GM10847 (cell line): ENCODE measurements around the gene ATG13.

Experiments used
- POLR2A ChIP-seq: IDR thresholded peaks from 2 replicates; pipeline ENCODE4 v1.6.1; 2011; ENCODE audit not compliant: insufficient read length; ENCODE audit errors: extremely low read depth

Gene ATG13

DNA sequence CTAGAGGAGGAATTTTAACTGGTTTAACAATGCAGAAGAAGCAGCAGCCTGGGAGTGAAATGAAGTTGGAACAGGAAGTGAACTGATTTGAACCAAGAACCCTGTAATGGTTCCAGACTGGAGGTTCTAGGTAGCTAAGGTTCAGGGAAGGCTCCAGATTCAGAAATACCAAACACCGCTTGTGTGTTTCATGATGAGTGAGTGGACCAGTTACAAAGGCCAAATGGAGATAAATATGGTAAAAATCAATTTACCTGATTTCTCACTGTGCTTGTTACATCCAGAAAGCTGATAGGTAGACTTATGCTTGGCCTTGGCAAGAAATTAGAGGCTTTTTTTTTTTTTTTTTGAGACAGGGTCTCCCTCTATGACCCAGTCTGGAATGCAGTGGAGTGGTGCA is 12.9 kb downstream of the ATG13 start:
- TF ChIP-seq POLR2A: no peak

GRCh38 chr11:46631676-46632075 is 14.3 kb downstream of the ATG13 start:
- no peak for TF ChIP-seq POLR2A

GRCh38 chr11:46632502-46632901 is 15.1 kb downstream of the ATG13 start:
- TF ChIP-seq POLR2A: no peak

DNA sequence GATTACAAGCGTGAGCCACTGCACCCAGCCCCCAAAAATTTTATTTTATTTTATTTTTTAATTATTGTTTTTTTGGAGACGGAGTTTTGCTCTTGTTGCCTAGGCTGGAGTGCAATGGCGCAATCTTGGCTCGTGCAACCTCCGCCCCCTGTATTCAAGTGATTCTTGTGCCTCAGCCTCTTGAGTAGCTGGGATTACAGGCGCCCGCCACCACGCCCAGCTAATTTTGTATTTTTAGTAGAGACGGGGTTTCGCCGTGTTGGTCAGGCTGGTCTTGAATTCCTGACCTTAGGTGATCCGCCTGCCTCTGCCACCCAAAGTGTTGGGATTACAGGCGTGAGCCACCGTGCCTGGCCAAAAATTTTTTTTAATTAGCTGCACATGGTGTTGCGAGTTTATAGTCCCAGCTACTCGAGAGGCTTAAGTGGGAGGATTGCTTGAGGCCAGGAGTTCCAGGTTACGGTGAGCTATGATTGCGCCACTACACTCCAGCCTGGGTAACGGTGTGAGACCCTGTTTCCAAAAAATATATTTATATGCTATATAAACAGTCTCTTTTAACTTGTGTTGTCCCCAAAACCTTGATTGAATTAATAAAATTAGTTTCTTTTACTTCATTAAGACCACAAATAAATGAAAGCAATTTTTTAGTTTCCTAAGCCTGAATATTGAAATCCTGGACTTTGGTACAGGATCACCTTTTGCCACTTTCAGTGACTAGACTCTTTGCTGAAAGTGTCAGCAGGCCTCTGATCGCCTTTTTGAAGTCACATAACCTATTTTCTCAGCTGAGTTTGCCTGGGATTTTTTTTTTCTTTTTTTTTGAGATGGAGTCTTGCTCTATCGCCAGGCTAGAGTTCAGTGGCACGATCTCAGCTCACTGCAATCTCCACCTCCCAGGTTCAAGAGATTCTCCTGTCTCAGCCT is 16.2 kb downstream of the ATG13 start:
- no peak for TF ChIP-seq POLR2A

DNA sequence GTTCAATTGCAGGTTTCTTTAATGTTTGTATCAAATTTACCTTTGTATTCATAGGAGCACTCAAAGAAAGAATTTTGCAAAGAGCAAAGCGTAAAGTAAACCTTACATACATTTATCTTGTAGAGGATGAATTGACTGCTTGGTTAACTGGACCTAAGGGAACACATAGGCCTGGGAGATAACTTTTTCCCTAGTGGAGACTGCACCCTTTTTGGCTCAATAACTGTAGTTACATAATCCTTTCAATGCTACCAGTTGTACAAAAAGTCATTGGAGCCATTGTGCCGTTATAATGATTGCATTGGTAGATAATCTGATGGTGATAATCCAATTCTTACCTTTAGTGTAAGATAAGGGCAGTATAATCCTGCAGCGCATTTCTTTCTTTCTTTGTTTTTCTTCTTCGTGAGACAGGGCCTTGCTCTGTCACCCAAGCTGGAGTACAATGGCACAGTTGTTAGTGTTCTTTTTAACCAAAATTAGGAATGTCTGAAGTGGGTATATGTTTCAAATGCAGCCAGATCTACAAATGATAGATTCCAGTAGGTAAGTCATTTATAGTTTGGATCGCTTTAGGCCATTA is 18.3 kb downstream of the ATG13 start:
- no peak for TF ChIP-seq POLR2A

DNA sequence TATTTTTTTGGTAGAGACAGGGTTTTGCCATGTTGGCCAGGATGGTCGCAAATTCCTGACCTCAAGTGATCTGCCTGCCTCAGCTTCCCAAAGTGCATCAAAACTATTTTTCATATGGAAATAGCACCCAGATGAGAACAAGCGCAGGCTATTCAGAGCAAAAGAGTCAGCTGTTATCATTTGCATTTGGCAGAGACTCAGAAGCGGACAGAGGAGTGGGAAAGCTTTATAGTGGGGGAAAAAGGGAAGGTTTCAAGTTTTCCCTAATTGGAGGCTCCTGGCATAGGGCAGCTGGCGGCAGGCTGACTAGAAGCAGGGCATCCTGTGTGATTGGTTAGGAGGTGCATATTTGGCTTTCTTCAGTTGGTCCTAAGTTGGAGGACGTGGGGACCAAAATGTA is 20.2 kb downstream of the ATG13 start:
- no peak for TF ChIP-seq POLR2A

DNA sequence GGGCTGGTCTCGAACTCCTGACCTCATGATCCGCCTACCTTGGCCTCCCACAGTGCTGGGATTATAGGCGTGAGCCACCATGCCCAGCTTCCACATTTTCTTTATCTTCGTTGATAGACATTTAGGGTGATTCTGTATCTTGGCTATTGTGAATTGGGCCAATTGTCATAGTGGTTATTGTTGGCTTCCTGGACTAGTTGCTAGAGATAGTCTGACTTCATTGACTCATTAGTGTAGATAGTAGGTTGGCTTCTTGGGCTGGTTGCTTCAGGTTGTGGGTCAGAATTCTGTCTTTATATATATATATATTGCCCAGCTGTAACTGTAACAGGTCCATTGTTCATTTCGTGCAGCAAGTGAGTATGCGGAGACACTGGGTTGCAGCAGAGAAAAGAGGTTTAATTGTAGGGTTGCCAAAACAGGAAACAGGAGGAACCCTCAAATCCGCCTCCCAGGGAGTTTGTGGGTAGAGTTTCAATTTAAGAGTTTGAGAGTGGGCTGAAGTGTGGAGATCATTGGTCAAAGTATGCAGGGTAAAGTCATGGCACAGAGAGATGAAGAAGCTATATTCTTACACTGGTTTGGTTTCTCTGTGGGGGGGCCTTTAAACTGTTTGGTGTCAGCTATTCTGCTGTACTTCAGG is 22.0 kb downstream of the ATG13 start:
- TF ChIP-seq POLR2A: no peak

DNA sequence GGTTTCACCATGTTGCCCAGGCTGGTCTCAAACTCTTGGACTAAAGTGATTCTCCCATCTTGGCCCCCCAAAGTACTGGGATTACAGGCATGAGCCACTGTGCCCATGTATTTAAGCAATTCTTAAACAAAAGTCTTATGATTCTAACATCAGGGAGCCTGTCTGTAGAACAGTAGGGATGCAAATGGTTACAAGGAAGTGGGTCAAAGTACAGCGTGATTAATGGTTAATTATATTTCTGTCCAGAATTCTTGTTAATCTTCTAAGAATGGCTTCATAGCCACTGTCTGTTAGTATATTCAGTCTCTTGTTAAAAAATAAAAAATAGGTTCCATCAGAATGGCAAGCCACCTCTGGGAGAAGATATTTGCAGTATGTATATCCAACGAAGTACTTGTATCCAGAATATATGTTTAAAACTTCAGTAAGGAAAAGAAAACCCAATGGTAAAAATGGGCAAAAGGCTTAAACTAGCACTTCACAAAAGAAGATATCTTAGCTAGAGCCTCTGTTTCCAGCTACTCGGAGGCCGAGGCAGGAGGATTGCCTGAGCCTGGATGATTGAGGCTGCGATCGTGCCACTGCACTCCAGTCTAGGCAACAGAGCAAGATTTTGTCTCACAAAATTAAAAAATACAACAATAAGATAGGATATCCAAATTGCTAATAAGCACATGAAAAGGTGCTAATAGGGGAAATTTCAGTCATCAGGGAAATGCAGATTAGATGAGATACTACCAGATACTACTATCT is 22.9 kb downstream of the ATG13 start:
- no peak for TF ChIP-seq POLR2A

GRCh38 chr11:46641639-46642038 is 24.3 kb downstream of the ATG13 start:
- TF ChIP-seq POLR2A: no peak

DNA sequence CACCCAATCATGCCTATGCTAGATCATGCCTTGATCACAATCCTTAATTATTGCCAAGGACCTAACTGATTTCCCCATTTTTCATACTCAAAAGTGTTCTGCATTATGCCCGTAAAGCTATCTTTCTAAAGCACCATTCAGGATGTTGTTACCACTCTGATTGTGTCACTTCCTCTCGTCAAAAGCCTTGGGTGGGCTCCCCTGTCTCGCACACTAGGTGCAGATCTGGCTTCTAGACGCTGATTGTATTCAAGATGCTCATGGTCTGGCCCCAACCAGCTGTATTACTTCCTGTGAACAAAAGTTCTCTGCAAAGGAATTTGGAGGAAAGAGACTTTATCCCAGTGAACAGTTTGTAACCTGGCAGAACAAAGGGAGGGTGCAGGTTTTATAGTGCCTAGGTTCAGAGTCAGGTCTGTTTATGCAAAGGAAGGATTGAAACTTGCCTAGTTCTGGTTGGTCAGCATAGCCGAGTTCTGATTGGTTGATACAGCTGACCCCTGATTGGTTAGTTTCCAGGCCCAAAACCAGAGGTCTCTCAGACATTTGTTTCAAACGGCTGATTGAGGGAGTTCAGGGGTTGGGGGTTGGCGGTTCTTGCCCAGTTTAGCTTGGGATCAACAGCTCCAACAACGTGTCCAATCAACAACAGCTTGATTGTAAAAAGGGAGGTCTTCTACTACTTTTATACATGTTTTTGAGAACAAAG is 25.4 kb downstream of the ATG13 start:
- TF ChIP-seq POLR2A: no peak

DNA sequence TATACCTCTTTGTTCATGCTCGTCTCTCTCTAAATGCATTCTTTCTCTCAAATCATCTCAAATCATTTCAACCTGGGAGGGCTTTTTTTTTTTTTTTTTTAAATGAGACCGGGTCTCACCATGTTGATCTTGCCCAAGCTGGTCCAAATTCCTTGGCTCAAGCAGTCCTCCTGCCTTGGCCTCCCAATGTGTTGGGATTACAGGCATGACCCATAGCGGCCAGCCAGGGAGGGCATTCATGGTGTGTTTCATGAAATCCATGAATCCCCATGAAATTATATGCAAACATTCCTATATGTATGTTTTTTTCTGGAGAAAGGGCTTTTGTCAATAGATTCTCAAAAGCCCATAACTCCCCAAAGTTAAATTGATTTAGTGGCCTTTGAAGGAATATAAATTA is 26.2 kb downstream of the ATG13 start:
- TF ChIP-seq POLR2A: no peak

- no peak for TF ChIP-seq POLR2A
Observed at GRCh38 chr11:46643986-46644385, 26.6 kb downstream of the ATG13 start.

DNA sequence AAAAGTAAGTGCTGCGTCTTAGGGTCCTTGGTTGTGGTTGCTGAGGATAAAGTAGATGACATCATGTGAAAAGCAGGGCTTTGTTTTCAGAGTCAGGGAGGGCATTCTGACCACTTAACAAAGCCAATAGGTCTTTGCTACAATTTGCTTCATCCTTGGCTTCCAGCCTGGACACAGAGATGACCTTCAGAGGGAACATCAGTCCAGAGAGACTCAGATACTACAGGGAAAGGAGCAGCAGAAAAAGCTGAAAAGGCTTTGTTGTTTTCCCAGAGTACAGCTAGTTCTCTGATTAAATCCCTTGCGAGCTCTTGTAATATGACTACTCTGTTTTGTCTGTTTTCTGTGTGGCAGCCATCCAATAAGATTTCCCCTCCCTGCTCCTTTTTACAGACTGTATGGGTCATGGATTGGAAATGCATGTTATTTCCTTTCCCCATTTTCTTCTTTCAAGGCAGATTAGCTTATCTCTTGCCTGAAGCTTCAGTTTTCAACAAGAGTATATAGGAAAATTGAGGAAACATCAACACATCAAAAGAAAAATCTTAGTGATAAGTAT is 31.9 kb downstream of the ATG13 start:
- TF ChIP-seq POLR2A: no peak

- no peak for TF ChIP-seq POLR2A
Observed at GRCh38 chr11:46655631-46656030, 38.3 kb downstream of the ATG13 start.
